ENCODE measurements around the gene PGA3. TPM values are rescaled to one million over a fixed set of nuclear protein-coding genes. Genes with fewer than 3 reads are reported as not detected.

The PGA3 gene
- total RNA-seq, 3 donors from 2014 or later (not counting 1 experiment from before 2014, with no cell fraction given) = not detected

- no peaks in the 10 kb centered on the region for H3K36me3 ChIP-seq (ENCODE audit: control insufficient read depth, insufficient read depth, low read length)
- intact Hi-C loops (cut with micrococcal nuclease) = no loop called here
- H3K27ac Mint-ChIP-seq = no peak overlapping the region
- no peak overlapping the region for H3K4me3 Mint-ChIP-seq
- no peak overlapping the region for H3K27ac ChIP-seq (ENCODE audit: low read length)
- H3K27me3 Mint-ChIP-seq (ENCODE audit: low read depth in 2 of 2) = no peaks in the 10 kb centered on the region
- peaks cover 8% of the 10 kb centered on the region for H3K36me3 Mint-ChIP-seq
- no peak for TF ChIP-seq CTCF (IDR thresholded peaks at IDR 0.05)
- no peaks in the 10 kb centered on the region for H3K27me3 ChIP-seq (ENCODE audit: control insufficient read depth, insufficient read depth, low read length)
- H3K4me1 ChIP-seq (ENCODE audit: control insufficient read depth, insufficient read depth, low read length) = peaks cover 7% of the 10 kb centered on the region
- peaks cover 0 to 8% of the 10 kb centered on the region in 2 donors for H3K9me3 Mint-ChIP-seq
- DNase-seq (no peak), ATAC-seq (no peak)
- H3K4me3 ChIP-seq (ENCODE audit: low read length) = no peak overlapping the region
- peaks cover 8% of the 10 kb centered on the region for H3K9me3 ChIP-seq (ENCODE audit: control insufficient read depth, insufficient read depth, low read length)
- peaks cover 8 to 15% of the 10 kb centered on the region in 2 donors for H3K4me1 Mint-ChIP-seq
- 100% methylated on average over 2 of the region's 5 CpGs for WGBS (ENCODE audit: insufficient coverage)
Observed at GRCh38 chr11:61155741-61156140, 47.6 kb upstream of the PGA3 start.

GRCh38 chr11:61157743-61158142 lies 45.6 kb upstream of the PGA3 start:
- H3K36me3 Mint-ChIP-seq = peaks cover 8% of the 10 kb centered on the region
- intact Hi-C loops (cut with micrococcal nuclease) = no loop called here
- ATAC-seq (no peak), DNase-seq (no peak)
- Histone ChIP-seq H3K9me3 (ENCODE audit: control insufficient read depth, insufficient read depth, low read length) (peaks cover 8% of the 10 kb centered on the region), H3K27ac (ENCODE audit: low read length) (no peak overlapping the region), H3K4me1 (ENCODE audit: control insufficient read depth, insufficient read depth, low read length) (peaks cover 18% of the 10 kb centered on the region), H3K27me3 (ENCODE audit: control insufficient read depth, insufficient read depth, low read length) (no peaks in the 10 kb centered on the region), H3K4me3 (ENCODE audit: low read length) (no peak overlapping the region), H3K36me3 (ENCODE audit: control insufficient read depth, insufficient read depth, low read length) (no peaks in the 10 kb centered on the region)
- H3K27ac Mint-ChIP-seq = peak overlapping the region; percentile 14 to 39
- no peak for TF ChIP-seq CTCF (IDR thresholded peaks at IDR 0.05)
- H3K27me3 Mint-ChIP-seq (ENCODE audit: low read depth in 2 of 2) = no peaks in the 10 kb centered on the region
- H3K4me3 Mint-ChIP-seq = no peak overlapping the region
- 80% methylated on average over 3 of the region's 3 CpGs for WGBS (ENCODE audit: insufficient coverage)
- peaks cover 21 to 30% of the 10 kb centered on the region in 2 donors for H3K4me1 Mint-ChIP-seq
- peaks cover 0 to 8% of the 10 kb centered on the region in 2 donors for H3K9me3 Mint-ChIP-seq

DNA sequence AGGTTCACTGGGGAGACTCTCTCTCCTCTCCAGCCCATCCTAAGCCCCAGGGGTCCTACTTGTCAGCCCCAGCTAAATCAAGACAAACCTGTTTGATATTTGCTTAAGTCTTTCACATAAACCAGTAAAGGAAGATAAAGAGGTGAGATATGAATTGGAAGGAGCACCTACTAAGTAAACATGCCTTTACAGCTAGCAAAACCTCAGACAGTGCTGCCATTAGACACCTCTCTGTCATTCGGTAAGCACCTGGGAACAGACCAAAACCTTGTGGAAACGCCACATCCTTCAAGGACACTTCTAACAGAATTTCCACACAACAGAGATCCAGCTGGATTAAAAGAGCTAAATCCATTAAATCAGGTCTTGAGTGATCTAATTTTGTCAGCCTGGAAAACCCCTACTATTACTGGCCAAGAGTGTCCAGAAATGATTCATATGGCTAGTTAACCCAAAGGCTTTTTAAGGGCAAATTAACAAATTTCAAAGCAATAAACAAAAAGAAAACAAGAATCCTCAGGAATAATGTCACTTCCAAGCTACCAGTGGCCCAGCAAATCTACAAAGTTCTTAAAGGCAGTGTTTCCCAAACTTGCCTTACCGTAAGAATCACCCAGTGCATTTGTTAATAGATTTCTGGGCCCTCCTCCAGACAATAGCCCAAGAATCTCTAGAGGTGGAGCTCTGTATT lies 44.5 kb upstream of the PGA3 start:
- intact Hi-C loops (cut with micrococcal nuclease) = no loop called here
- H3K27ac Mint-ChIP-seq = peak overlapping the region; percentile 14 to 39
- H3K9me3 Mint-ChIP-seq = peaks cover 0 to 8% of the 10 kb centered on the region in 2 donors
- peaks cover 8% of the 10 kb centered on the region for H3K9me3 ChIP-seq (ENCODE audit: control insufficient read depth, insufficient read depth, low read length)
- H3K4me1 Mint-ChIP-seq = peaks cover 22 to 31% of the 10 kb centered on the region in 2 donors
- no peak for ATAC-seq
- no peak overlapping the region for H3K4me3 ChIP-seq (ENCODE audit: low read length)
- TF ChIP-seq CTCF (IDR thresholded peaks at IDR 0.05) = no peak
- no peaks in the 10 kb centered on the region for H3K27me3 Mint-ChIP-seq (ENCODE audit: low read depth in 2 of 2)
- no peak for DNase-seq
- no peaks in the 10 kb centered on the region for H3K27me3 ChIP-seq (ENCODE audit: control insufficient read depth, insufficient read depth, low read length)
- 95% methylated on average over 3 of the region's 3 CpGs for WGBS (ENCODE audit: insufficient coverage)
- H3K27ac ChIP-seq (ENCODE audit: low read length) = no peak overlapping the region
- H3K36me3 Mint-ChIP-seq = peaks cover 8% of the 10 kb centered on the region
- H3K4me1 ChIP-seq (ENCODE audit: control insufficient read depth, insufficient read depth, low read length) = peaks cover 21% of the 10 kb centered on the region
- no peaks in the 10 kb centered on the region for H3K36me3 ChIP-seq (ENCODE audit: control insufficient read depth, insufficient read depth, low read length)
- H3K4me3 Mint-ChIP-seq = peak overlapping the region; percentile 51
